ENCODE data around the gene ZNF638.
A peak's percentile ranks its signal among the peaks of the same experiment; 100 is the strongest.

Gene ZNF638

GRCh38 chr2:71336802-71337201, 5.2 kb downstream of the ZNF638 start:
- no peak for DNase-seq (ENCODE audit: low spot score)

- DNase-seq (ENCODE audit: low spot score): no peak
These were observed 6.2 kb downstream of the ZNF638 start for GRCh38 chr2:71337776-71338175.

- no peak for DNase-seq (ENCODE audit: low spot score)
These were observed 8.1 kb downstream of the ZNF638 start for GRCh38 chr2:71339685-71340084.

GRCh38 chr2:71340176-71340575, 8.6 kb downstream of the ZNF638 start:
- DNase-seq (ENCODE audit: low spot score): no peak

GRCh38 chr2:71341645-71342044, 10.1 kb downstream of the ZNF638 start:
- DNase-seq (ENCODE audit: low spot score): no peak

GRCh38 chr2:71346065-71346464, 14.5 kb downstream of the ZNF638 start:
- DNase-seq (ENCODE audit: low spot score): no peak

- no peak for DNase-seq (ENCODE audit: low spot score)
These were observed 15.9 kb downstream of the ZNF638 start for GRCh38 chr2:71347517-71347916.

- DNase-seq (ENCODE audit: low spot score): no peak
These were observed 16.7 kb downstream of the ZNF638 start for GRCh38 chr2:71348302-71348701.

- DNase-seq (ENCODE audit: low spot score): no peak
These were observed 21.7 kb downstream of the ZNF638 start for GRCh38 chr2:71353248-71353647.

GRCh38 chr2:71358931-71359671, 27.5 kb downstream of the ZNF638 start:
- DNase-seq (ENCODE audit: low spot score): no peak

GRCh38 chr2:71360434-71360975, 28.9 kb downstream of the ZNF638 start:
- no peak for DNase-seq (ENCODE audit: low spot score)

GRCh38 chr2:71361631-71362030, 30.0 kb downstream of the ZNF638 start:
- DNase-seq (ENCODE audit: low spot score): no peak

GRCh38 chr2:71362447-71362846, 30.9 kb downstream of the ZNF638 start:
- DNase-seq (ENCODE audit: low spot score): no peak

- no peak for DNase-seq (ENCODE audit: low spot score)
These were observed 38.4 kb downstream of the ZNF638 start for GRCh38 chr2:71370015-71370414.

GRCh38 chr2:71372042-71372441, 40.5 kb downstream of the ZNF638 start:
- DNase-seq (ENCODE audit: low spot score): no peak

- DNase-seq (ENCODE audit: low spot score): no peak
These were observed 47.5 kb downstream of the ZNF638 start for GRCh38 chr2:71379086-71379485.

GRCh38 chr2:71380665-71381064, 49.1 kb downstream of the ZNF638 start:
- DNase-seq (ENCODE audit: low spot score): no peak

- DNase-seq (ENCODE audit: low spot score): no peak
These were observed 53.4 kb downstream of the ZNF638 start for GRCh38 chr2:71385012-71385411.

- no peak for DNase-seq (ENCODE audit: low spot score)
These were observed 56.6 kb downstream of the ZNF638 start for GRCh38 chr2:71388214-71388613.

- DNase-seq (ENCODE audit: low spot score): peak; percentile 86
These were observed 57.9 kb downstream of the ZNF638 start for GRCh38 chr2:71389384-71390072.

- no peak for DNase-seq (ENCODE audit: low spot score)
These were observed 61.6 kb downstream of the ZNF638 start for GRCh38 chr2:71393216-71393615.

GRCh38 chr2:71395471-71395870, 63.9 kb downstream of the ZNF638 start:
- no peak for DNase-seq (ENCODE audit: low spot score)

- DNase-seq (ENCODE audit: low spot score): no peak
These were observed 70.8 kb downstream of the ZNF638 start for GRCh38 chr2:71402427-71402826.
